Common myeloid progenitor, CD34-positive (primary cell): Measurements from ENCODE around the gene KAZN.
A peak's percentile ranks its signal among the peaks of the same experiment; 100 is the strongest.

Source experiments
- CTCF ChIA-PET: fragments of 350-600 bp; sonication (Branson Sonifier 250); formaldehyde crosslinking; loops from one replicate; lab custom pipeline; 2021; ENCODE audit warnings: antibody characterized with exemption; lab: Charles Lee
- POLR2A ChIA-PET: fragments of 350-600 bp; sonication (Branson Sonifier 250); formaldehyde crosslinking; loops from one replicate; lab custom pipeline; 2021; ENCODE audit warnings: antibody characterized with exemption; lab: Charles Lee
- DNase-seq, 3 donors: peaks; one replicate each; pipeline versions ENCODE4 v3.0.0 to v3.0.0-alpha.2; 2013
- H3K27ac ChIP-seq, 2 experiments: 1 replicate in 1 of 2; 2 replicates in 1 of 2; pipeline ENCODE4 v1.7.0; 2013; ENCODE audit warnings: inconsistent platforms in 2 of 2, low read length in 2 of 2, mild to moderate bottlenecking in 2 of 2, low read depth in 1 of 2, moderate library complexity in 1 of 2; ENCODE audit not compliant: severe bottlenecking in 2 of 2, insufficient read depth in 1 of 2, poor library complexity in 1 of 2
- H3K27me3 ChIP-seq, 5 experiments: replicated peaks in 2 of 5; 1 replicate in 3 of 5; 2 replicates in 2 of 5; pipeline versions ENCODE4 v1.6.1 to v1.7.0; 2013; ENCODE audit warnings: low read length in 4 of 5, mild to moderate bottlenecking in 2 of 5, moderate library complexity in 2 of 5, inconsistent platforms in 1 of 5; ENCODE audit not compliant: insufficient read depth in 5 of 5, control insufficient read depth in 4 of 5
- H3K36me3 ChIP-seq, 4 experiments: 1 replicate in 2 of 4; 2 replicates in 2 of 4; pipeline versions ENCODE4 v1.6.1 to v1.7.0; 2013; ENCODE audit warnings: low read length in 3 of 4, control low read depth in 1 of 4, mild to moderate bottlenecking in 1 of 4; ENCODE audit not compliant: control insufficient read depth in 4 of 4, insufficient read depth in 4 of 4
- H3K4me1 ChIP-seq, 4 experiments: 1 replicate in 3 of 4; 2 replicates in 1 of 4; pipeline versions ENCODE4 v1.6.1 to v1.7.1; 2013; ENCODE audit warnings: low read length in 3 of 4, mild to moderate bottlenecking in 3 of 4, control low read depth in 1 of 4, inconsistent platforms in 1 of 4, moderate library complexity in 1 of 4; ENCODE audit not compliant: control insufficient read depth in 4 of 4, insufficient read depth in 4 of 4; ENCODE audit errors: control extremely low read depth in 1 of 4
- H3K4me3 ChIP-seq, 7 experiments: 1 replicate in 4 of 7; 2 replicates in 3 of 7; pipeline versions ENCODE4 v1.5.1 to v1.7.0; 2013; ENCODE audit warnings: mild to moderate bottlenecking in 7 of 7, low read length in 6 of 7, moderate library complexity in 6 of 7, inconsistent platforms in 2 of 7, low read depth in 2 of 7, control low read depth in 1 of 7; ENCODE audit not compliant: insufficient read depth in 4 of 7, control insufficient read depth in 1 of 7; ENCODE audit errors: extremely low read depth in 1 of 7
- H3K9me3 ChIP-seq, 5 experiments: 1 replicate in 4 of 5; 2 replicates in 1 of 5; pipeline versions ENCODE4 v1.6.1 to v1.7.1; 2013; ENCODE audit warnings: low read length in 4 of 5, mild to moderate bottlenecking in 2 of 5, inconsistent platforms in 1 of 5, low read depth in 1 of 5, moderate library complexity in 1 of 5; ENCODE audit not compliant: control insufficient read depth in 4 of 5, insufficient read depth in 2 of 5; ENCODE audit errors: control extremely low read depth in 1 of 5
- WGBS: methylation state at CpG from one replicate; pipeline ENCODE4 v1.1.5; 2013; ENCODE audit not compliant: insufficient coverage; 5-methylcytosine and 5-hydroxymethylcytosine counted together

Gene KAZN

DNA sequence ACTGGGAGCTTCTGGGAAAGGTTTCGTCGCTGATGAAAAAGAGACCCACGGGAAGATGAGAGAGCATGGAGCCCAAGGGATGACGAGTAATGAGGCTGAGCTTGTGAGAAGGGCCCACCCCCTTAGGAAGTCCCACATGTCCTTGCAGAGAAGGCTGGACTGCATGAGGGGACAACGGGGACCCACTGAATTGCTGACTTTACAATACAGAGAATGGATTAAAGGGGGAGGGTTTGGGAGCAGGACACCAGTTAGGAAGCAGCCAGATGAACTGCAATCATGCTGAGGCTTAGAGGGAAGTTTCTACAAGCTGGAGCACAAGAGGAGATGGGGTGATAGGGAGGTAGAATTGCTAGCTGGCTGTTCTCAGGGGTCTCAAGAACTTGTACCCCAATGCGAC lies 549.5 kb downstream of the KAZN start:
- no peak for DNase-seq

DNA sequence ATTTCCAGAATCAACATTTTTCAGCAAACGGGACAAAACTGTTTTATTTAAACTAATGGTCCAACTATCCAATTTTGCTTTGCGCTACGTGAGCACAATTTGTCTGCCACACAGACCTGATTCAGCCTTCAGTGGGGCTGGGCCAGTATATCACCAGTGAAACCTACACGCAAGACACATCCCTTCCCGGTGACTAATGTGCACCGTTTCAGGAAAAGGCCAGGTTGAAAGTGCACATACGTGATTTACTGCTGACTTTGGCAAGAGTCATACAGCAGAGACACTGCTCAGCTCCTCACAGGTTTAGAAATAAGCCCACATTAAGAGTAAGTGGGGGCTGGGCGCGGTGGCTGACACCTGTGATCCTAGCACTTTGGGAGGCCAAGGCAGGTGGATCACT lies 550.0 kb downstream of the KAZN start:
- Histone ChIP-seq H3K27me3 (peaks cover 0 to 20% (median 9%) of the 10 kb centered on the region in 5 experiments), H3K27ac (no peak overlapping the region), H3K4me1 (peaks cover 0 to 37% (median 20%) of the 10 kb centered on the region in 4 experiments), H3K4me3 (no peak overlapping the region), H3K9me3 (no peaks in the 10 kb centered on the region), H3K36me3 (no peaks in the 10 kb centered on the region)
- ChIA-PET CTCF (interaction anchor here (0.7 to 8.9 kb wide), 3 partner anchors 20 to 195 kb away, joined by 3 to 71 read pairs (median 3); no protein-coding TSS in a partner anchor), POLR2A (no interaction called here)
- WGBS, result 90% methylated on average over 9 of the region's 9 CpGs
- no peak for DNase-seq

More for the DNA sequence above, 549.5 kb downstream of the KAZN start:
- H3K9me3 ChIP-seq, result no peaks in the 10 kb centered on the region
- ChIA-PET CTCF (interaction anchor here (0.6 to 8.9 kb wide), 6 partner anchors 11 to 195 kb away, joined by 3 to 71 read pairs (median 3); no protein-coding TSS in a partner anchor), POLR2A (no interaction called here)
- no peak overlapping the region for H3K27ac ChIP-seq
- no peak overlapping the region for H3K4me3 ChIP-seq
- no peaks in the 10 kb centered on the region for H3K36me3 ChIP-seq
- 91% methylated on average over 6 of the region's 6 CpGs for WGBS
- H3K27me3 ChIP-seq, result peaks cover 0 to 16% (median 7%) of the 10 kb centered on the region in 5 experiments
- H3K4me1 ChIP-seq, result peaks cover 0 to 32% (median 15%) of the 10 kb centered on the region in 4 experiments

DNA sequence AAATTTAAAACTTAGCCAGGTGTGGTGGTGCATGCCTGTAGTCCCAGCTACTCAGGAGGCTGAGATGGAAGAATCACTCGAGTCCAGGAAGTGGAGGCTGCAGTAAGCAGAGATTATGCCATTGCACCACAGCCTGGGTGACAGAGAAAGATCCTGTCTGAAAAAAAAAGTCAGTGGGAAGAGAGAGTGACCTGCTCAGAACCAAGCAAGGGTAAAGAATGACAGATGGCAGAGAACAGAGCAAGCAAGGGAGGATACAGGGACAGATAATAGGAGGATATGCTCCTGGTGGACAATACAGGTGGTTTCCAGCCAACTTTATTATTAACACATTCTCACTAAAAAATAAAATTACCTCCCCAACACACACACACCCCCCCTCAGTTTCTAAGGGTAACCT lies 550.5 kb downstream of the KAZN start:
- DNase-seq, result no peak
- Histone ChIP-seq H3K27ac (no peak overlapping the region), H3K36me3 (no peaks in the 10 kb centered on the region), H3K4me1 (peaks cover 0 to 41% (median 24%) of the 10 kb centered on the region in 4 experiments), H3K9me3 (no peaks in the 10 kb centered on the region), H3K27me3 (peaks cover 0 to 21% (median 9%) of the 10 kb centered on the region in 5 experiments), H3K4me3 (no peak overlapping the region)
- ChIA-PET CTCF (interaction anchor here (9.7 kb wide), 1 partner anchor 124 kb away, joined by 73 read pairs; no protein-coding TSS in a partner anchor), POLR2A (no interaction called here)
- WGBS, result 0% methylated on average over 1 of the region's 1 CpG

DNA sequence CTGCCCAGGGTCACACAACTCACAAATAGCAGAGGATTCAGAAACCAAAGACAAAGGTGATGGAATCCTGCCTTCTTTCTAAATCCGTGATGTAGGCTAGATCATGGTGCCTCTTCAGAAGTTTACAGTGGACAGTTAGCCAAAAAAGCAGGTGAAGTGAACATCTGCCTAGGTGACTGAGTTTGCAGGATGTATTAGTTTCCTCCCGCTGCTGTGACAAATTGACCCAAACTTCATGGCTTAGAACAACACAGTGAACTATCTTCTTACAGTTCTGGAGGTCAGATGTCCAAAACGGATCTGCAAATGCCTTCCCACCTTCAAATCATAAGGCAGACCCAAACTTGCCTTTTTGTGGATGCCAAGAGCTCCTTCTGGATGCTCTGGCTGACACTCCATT lies 551.9 kb downstream of the KAZN start:
- H3K27ac ChIP-seq, result no peak overlapping the region
- H3K27me3 ChIP-seq, result peaks cover 0 to 34% (median 13%) of the 10 kb centered on the region in 5 experiments
- no peak overlapping the region for H3K4me3 ChIP-seq
- POLR2A ChIA-PET, result interaction anchor here (1.5 kb wide), 1 partner anchor 8 kb away, joined by 4 read pairs; no protein-coding TSS in a partner anchor
- 92% methylated on average over 2 of the region's 3 CpGs for WGBS
- no peak for DNase-seq
- H3K36me3 ChIP-seq, result no peaks in the 10 kb centered on the region
- H3K9me3 ChIP-seq, result no peaks in the 10 kb centered on the region
- peaks cover 0 to 50% (median 34%) of the 10 kb centered on the region in 4 experiments for H3K4me1 ChIP-seq
- CTCF ChIA-PET, result interaction anchor here (0.7 to 9.8 kb wide), 5 partner anchors 20 to 154 kb away, joined by 3 to 111 read pairs (median 6); no protein-coding TSS in a partner anchor

DNA sequence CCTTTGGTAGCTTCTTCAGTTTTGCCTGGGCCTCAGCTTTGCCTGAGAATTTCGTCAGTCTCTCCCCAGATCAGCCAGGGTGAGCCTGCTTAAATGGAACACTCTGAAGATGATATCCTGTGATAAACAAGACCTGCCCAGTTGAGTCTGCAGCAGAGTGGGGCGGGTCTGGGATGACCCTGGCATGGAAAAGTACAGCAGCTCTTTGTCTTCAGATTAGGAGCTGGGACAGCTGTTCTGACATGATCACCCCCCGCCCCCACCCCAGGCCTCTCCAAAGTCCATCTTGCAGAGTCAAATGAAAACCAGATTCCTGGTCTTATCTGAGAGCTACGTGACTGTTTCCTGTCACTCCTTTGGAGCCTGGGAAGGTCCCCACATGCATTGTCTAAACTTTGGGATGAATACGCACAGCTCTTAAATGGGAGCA lies 552.9 kb downstream of the KAZN start:
- Histone ChIP-seq H3K36me3 (no peaks in the 10 kb centered on the region), H3K4me1 (peaks cover 0 to 50% (median 38%) of the 10 kb centered on the region in 4 experiments), H3K4me3 (no peak overlapping the region), H3K9me3 (no peaks in the 10 kb centered on the region), H3K27ac (no peak overlapping the region), H3K27me3 (peaks cover 0 to 36% (median 13%) of the 10 kb centered on the region in 5 experiments)
- ChIA-PET POLR2A (interaction anchor here (0.7 to 1.5 kb wide), 2 partner anchors 9 to 120 kb away, joined by 4 read pairs; no protein-coding TSS in a partner anchor), CTCF (interaction anchor here (0.6 to 9.8 kb wide), 11 partner anchors 9 to 288 kb away, joined by 3 to 111 read pairs (median 4); no protein-coding TSS in a partner anchor)
- 85% methylated on average over 4 of the region's 5 CpGs for WGBS
- DNase-seq, result no peak

DNA sequence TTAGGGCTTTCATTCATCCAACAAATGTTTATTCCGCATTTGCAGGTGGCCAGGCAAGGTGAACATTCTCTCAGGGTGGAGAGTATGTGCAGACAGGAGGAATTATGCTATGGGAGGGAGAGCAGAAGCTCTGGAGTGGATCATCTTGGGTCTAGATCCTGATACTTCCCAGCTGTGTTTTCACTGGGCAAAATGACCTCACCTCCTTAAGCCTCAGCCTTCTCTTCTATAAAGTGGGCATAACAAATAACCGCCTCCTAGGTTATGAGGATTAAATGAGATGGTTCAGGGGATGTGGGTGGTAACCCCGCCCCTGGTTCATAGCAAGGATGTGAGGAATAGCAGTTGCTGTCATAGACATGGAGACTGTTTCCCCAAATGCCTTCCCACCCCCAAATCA lies 553.4 kb downstream of the KAZN start:
- DNase-seq, result no peak
- H3K9me3 ChIP-seq, result no peaks in the 10 kb centered on the region
- no CpG with 5 or more reads among the region's 3 CpGs for WGBS
- no peaks in the 10 kb centered on the region for H3K36me3 ChIP-seq
- no peak overlapping the region for H3K27ac ChIP-seq
- H3K4me3 ChIP-seq, result peak overlapping the region in 3 of 7 experiments; percentile 47 to 77 (median 75)
- ChIA-PET CTCF (interaction anchor here (0.6 to 9.8 kb wide), 15 partner anchors 8 to 287 kb away, joined by 3 to 111 read pairs (median 4); no protein-coding TSS in a partner anchor), POLR2A (interaction anchor here (0.7 to 1.5 kb wide), 2 partner anchors 10 to 120 kb away, joined by 4 read pairs; no protein-coding TSS in a partner anchor)
- H3K4me1 ChIP-seq, result peaks cover 0 to 50% (median 41%) of the 10 kb centered on the region in 4 experiments
- H3K27me3 ChIP-seq, result peaks cover 0 to 36% (median 13%) of the 10 kb centered on the region in 5 experiments
